ENCODE measurements around the gene CPXM1.
"Not testable (repeated sequence)": the region's sequence is repeated elsewhere in the genome, so short reads cannot be mapped to it uniquely, and the experiment has no call there.

CPXM1 gene

DNA sequence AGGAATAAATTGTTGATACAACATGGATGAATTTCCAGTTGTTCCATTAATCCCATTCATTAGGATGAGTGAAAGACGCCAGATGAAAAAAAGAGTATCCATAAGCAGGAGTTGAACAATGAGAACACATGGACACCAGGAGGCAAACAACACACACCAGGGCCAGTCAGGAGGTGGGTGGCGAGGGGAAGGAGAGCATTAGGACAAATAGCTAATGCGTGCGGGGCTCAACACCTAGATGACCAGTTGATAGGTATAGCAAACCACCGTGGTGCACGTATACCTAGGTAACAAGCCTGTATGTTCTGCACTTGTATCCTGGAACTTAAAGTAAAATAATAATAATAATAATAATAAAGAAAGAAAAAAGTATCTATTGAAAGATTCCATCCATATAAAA lies 28.9 kb upstream of the CPXM1 start:
- intact Hi-C loops (cut with DNase I): no loop called here
- no peak for DNase-seq

- no peak for DNase-seq
- intact Hi-C loops (cut with DNase I): no loop called here
Observed at GRCh38 chr20:2826655-2827054, 26.2 kb upstream of the CPXM1 start.

- intact Hi-C loops (cut with DNase I): no loop called here
- no peak for DNase-seq
Observed at GRCh38 chr20:2825761-2826160, 25.3 kb upstream of the CPXM1 start.

- intact Hi-C loops (cut with DNase I): no loop called here
- peak in 2 of 42 donors; percentile 8 to 29 for DNase-seq
Observed at GRCh38 chr20:2822073-2822472, 21.6 kb upstream of the CPXM1 start.

DNA sequence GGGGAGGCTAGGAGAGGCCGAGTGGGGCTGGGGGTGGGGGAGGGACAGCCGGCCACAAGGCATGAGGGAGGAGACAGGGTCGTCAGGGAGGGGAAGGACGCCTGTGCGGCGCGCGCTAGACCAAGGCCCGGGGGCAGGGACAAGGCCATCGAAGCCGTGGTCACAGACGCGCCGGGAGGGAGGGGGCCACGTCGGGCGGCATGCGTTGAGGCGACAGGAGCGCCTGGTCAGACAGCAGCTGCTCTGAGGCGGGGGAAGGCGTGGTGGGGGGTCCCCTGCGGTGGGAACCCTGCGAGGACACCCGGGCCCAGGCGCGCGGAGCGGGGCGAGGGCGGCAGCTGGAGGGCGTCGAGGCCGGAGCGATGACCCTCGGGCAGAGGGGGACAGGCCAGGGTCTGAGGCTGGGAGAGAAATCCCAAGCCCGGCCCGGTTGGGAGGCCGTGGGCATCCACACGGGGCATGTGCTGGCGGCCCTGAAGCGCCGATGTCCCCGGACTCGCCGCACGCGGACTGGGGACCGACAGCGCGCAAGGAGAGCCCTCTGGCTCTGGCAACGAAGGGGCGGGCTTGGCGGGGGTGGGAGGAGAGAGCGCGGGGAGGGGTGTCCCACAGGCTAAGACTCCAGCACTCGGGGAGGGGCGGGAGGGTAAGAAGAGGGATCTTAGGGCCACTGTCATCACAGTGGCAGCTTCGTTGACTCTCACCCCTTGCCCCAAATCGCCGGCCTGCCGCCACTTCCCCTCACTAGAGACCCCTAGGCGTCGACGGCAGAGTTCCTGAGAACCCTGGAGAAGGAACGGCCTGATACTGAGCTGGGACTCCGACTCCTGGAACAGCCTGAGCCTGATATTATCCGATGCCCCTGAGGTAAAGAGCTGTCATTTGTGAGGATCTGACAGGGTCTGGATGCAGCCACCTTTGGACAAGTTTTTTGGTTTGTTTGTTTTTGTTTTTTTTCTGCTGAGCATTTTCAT lies 20.8 kb upstream of the CPXM1 start:
- intact Hi-C loops (cut with DNase I): no loop called here
- peak in 3 of 42 donors; percentile 8 to 35 (median 12) for DNase-seq

DNA sequence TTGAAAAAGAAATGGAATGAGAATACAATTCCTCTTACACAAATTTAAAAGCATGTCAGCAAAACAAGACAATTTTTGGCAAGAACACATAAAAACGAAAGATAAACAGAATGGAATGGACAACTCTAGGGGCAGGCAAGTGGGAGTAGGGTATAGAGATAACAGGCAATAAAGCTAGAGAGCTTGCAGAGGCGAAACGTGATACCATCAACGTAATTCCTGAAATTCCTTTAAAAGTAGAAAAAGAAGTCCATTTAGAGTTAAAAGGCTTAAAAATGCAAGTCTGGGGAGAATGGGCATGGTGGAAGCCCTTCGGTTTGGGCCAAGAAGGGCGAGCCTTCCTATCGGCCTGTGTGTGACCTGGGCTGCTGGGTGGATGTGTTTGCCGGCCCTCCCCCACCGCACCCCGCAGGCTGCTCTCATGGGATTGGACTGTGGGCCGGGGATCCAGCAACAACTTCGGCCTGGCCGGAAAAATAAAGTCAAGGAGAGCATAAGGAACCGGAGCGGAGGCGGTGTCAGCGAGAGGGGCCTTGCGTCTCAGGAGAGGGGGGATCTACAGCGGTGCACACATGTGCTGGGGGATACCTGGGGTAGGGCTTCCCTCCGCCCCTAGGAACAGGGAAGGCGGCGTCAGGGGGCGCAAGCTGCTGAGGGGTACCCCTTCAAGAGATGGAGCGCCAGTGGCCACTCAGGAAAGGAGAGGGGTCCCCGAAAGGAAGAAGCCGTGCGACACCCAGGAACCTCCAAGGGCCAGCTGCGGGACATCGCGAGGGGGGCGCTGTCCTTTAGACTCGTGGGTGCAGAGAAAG lies 19.9 kb upstream of the CPXM1 start:
- intact Hi-C loops (cut with DNase I): no loop called here
- DNase-seq: peak in 3 of 42 donors; percentile 5 to 30 (median 12)

DNA sequence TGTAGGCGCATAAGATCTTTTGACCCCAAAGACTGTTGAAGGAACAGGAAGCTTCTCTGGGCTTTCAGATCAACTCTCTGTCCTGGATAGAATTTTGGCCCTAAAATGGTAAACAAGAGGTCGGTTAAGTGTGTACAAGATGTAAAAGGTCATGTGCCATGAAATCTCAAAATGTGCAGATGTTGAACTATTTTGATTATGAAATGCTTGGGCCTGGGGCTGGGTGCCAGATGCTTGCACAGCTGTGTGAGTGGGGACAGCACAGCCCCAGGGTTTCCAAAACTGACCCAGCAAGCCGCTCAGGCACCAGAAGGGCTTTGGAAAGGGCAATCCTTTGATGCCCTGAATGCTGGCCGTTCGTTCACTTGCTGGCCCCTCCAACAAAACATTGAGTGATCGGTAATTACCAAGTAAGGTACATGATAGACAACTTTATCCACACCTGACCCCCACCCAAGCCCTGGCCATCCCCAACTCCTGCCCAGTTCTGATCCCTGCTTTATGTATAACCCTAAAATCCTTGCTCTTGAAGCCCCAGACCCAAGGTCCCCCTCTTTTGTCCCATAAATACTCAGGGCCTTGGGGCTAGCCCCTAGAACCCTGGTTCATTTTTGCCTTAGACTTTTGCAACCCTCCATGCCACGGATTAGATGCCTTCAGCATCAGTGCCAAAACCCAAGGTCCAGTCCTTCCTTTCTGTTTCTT lies 17.6 kb upstream of the CPXM1 start:
- intact Hi-C loops (cut with DNase I): no loop called here
- DNase-seq: peak in 6 of 42 donors; percentile 1 to 31 (median 10)

- peak in 2 of 42 donors; percentile 2 to 12 for DNase-seq
- intact Hi-C loops (cut with DNase I): no loop called here
Observed at GRCh38 chr20:2817341-2817726, 16.9 kb upstream of the CPXM1 start.

DNA sequence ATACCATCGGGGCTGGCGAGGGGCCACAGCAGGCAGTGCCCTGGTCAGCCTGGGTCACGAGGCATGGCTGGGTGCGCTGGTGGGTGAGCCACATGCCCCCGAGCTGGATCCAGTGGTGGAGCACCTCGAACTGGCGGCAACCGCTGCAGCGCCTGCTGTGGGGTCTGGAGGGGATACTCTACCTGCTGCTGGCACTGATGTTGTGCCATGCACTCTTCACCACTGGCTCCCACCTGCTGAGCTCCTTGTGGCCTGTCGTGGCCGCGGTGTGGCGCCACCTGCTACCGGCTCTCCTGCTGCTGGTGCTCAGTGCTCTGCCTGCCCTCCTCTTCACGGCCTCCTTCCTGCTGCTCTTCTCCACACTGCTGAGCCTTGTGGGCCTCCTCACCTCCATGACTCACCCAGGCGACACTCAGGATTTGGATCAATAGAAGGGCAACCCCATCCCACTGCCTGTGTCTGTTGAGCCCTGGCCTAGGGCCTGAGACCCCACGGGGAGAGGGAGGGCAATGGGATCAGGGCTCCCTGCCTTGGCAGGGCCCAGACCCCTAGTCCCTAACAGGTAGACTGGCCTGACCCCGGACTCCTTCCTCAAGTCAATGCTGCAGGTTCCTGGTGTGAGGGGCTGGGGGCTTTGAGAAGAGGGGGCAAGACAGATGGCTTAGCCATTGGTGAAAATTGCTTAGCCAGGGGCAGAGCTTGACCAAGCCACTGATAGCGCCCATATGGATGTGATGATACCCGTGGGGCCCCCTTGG lies 16.3 kb upstream of the CPXM1 start:
- intact Hi-C loops (cut with DNase I): no loop called here
- DNase-seq: peak in 2 of 42 donors; percentile 2 to 12

DNA sequence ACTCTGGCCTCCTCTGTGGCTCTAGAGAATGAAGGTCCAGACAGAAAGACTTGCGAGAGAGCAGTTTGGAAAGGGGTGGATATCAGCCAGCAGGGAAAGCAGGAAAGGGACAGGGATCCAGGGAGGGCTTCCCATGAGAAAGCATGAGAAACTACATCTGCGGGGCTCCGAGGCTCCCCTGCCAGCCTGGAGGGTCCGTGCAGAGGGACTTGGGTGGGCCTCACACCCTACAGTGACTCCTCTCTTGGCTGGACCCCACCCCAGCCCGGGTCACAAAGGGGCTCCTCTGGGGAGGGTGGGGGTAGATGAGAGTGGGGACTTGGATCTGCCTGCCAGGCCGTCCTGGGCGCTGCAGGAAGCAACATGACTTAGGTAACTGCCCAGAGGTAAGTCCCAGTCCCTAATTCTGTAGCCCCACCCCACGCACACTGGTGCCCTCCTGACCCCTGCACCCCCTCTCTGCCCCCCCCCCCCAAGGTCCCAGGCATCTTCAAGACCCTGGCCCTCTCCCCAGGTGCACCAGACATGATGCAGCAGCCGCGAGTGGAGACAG lies 15.7 kb upstream of the CPXM1 start, which contains the start of gene TMEM239:
TMEM239 (plus strand) TSS at position 335 of the 553 bp plus-strand sequence; CDS start at position 526, 191 bp downstream.
- peak in 1 of 42 donors; percentile 2 for DNase-seq
- intact Hi-C loops (cut with DNase I): no loop called here

- peak in 1 of 42 donors; percentile 0 for DNase-seq
- intact Hi-C loops (cut with DNase I): no loop called here
Observed at GRCh38 chr20:2815242-2815900, 14.9 kb upstream of the CPXM1 start.

GRCh38 chr20:2814587-2815051 lies 14.2 kb upstream of the CPXM1 start, which contains the start of gene C20orf141:
C20orf141 (plus strand) TSS chr20:2814987; CDS start chr20:2815185, 198 bp downstream.
- DNase-seq: peak in 1 of 42 donors; percentile 2
- intact Hi-C loops (cut with DNase I): no loop called here

GRCh38 chr20:2814076-2814475 lies 13.6 kb upstream of the CPXM1 start:
- no peak for DNase-seq
- intact Hi-C loops (cut with DNase I): no loop called here

GRCh38 chr20:2812189-2812588 lies 11.8 kb upstream of the CPXM1 start:
- no peak for DNase-seq
- intact Hi-C loops (cut with DNase I): no loop called here

- intact Hi-C loops (cut with DNase I): no loop called here
- DNase-seq: no peak
Observed at GRCh38 chr20:2809690-2810089, 9.3 kb upstream of the CPXM1 start.

GRCh38 chr20:2807929-2808328 lies 7.5 kb upstream of the CPXM1 start:
- peak in 2 of 42 donors; percentile 13 to 27 for DNase-seq
- intact Hi-C loops (cut with DNase I): not testable (repeated sequence)

DNA sequence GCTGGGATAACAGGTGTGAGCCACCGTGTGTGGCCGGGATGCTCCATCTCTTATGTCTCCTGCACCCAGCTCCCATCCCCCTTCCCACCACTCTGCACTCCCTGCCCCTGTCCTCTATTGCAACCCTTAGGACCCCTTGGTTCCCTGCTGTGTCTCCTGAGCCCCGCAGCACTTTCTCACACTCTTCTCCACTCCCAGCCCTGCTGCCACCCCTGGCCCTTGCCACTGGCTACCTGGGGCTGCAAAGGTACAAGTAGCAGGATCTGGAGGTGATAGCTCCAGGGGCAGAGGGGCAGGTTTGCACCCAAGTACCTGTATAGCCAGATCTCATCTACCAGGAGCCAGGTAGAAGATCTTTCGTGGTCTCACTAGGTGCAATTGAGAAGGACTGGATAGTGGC lies 6.6 kb upstream of the CPXM1 start:
- intact Hi-C loops (cut with DNase I): no loop called here
- DNase-seq: peak in 2 of 42 donors; percentile 12 to 27

Data from head of caudate nucleus (tissue), 42 donors.